Kidney (tissue), 14 donors: ENCODE measurements around the gene MT1A. TPM values are rescaled to one million over a fixed set of nuclear protein-coding genes. Genes with fewer than 3 reads are reported as not detected.

Experiments used
- DNase-seq, 5 donors: peaks; one replicate each; pipeline ENCODE4 v3.0.0-alpha.2; 2013 to 2020
- FAIRE-seq: peaks from 2 replicates; lab custom pipeline; 2012; peaks lifted over from hg19 to GRCh38; lab: Jason Lieb, UNC
- H3K27ac ChIP-seq, 2 donors: one replicate each; pipeline ENCODE4 v1.7.0; 2013; ENCODE audit warnings: low read depth in 2 of 2, low read length in 2 of 2, inconsistent platforms in 1 of 2
- H3K27me3 ChIP-seq: one replicate; pipeline ENCODE4 v1.7.1; 2013; ENCODE audit warnings: low read length, inconsistent platforms; ENCODE audit not compliant: control insufficient read depth, insufficient read depth
- H3K36me3 ChIP-seq, 3 donors: one replicate each; pipeline versions ENCODE4 v1.7.0 to v1.7.1; 2013; ENCODE audit warnings: low read length in 3 of 3, control low read depth in 1 of 3, inconsistent platforms in 1 of 3; ENCODE audit not compliant: insufficient read depth in 3 of 3, control insufficient read depth in 2 of 3
- H3K4me1 ChIP-seq, 3 donors: one replicate each; pipeline versions ENCODE4 v1.7.0 to v1.7.1; 2013; ENCODE audit warnings: low read length in 3 of 3, inconsistent platforms in 1 of 3, low read depth in 1 of 3; ENCODE audit not compliant: control insufficient read depth in 2 of 3, insufficient read depth in 2 of 3
- H3K4me3 ChIP-seq, 3 donors: one replicate each; pipeline versions ENCODE4 v1.7.0 to v1.8.1; 2013; ENCODE audit warnings: low read length in 3 of 3, control low read depth in 1 of 3, inconsistent platforms in 1 of 3
- H3K9ac ChIP-seq, 3 donors: one replicate each; pipeline versions ENCODE4 v1.7.0 to v1.7.1; 2013; ENCODE audit warnings: low read length in 3 of 3, control low read depth in 1 of 3, inconsistent platforms in 1 of 3
- H3K9me3 ChIP-seq, 3 donors: one replicate each; pipeline versions ENCODE4 v1.7.0 to v1.7.1; 2013; ENCODE audit warnings: low read length in 3 of 3, control low read depth in 1 of 3, inconsistent platforms in 1 of 3; ENCODE audit not compliant: control insufficient read depth in 2 of 3, insufficient read depth in 1 of 3
- intact Hi-C: fragments of 100-400 bp; cut with DNase I; formaldehyde crosslinking; loops from one replicate; pipeline ENCODE4 v1.11.1; 2022
- polyA plus RNA-seq: library from polyadenylated mRNA; stranded (reverse); fragments of 350-450 nt; fragmentation: Illumina TruSeq; extraction: RNeasy Lipid Tissue Mini Kit (QIAGEN cat#74804); gene quantifications from one replicate; pipeline ENCODE4 v1.2.3, GENCODE V29; 2014; ENCODE audit warnings: low read depth, low replicate concordance; ENCODE audit not compliant: insufficient read depth
- total RNA-seq: library from RNA; stranded (reverse); fragmentation: NEBNext Ultra II Directional; extraction: Animal tissue kit (Norgen Biotek cat#: 25700); gene quantifications from one replicate; pipeline ENCODE4 v1.2.1, GENCODE V29; 2021
- TF ChIP-seq, protein P1 (sequence below): IDR thresholded peaks from 3 replicates; pipeline ENCODE4 v1.5.1; 2012; ENCODE audit warnings: mild to moderate bottlenecking, moderate library complexity, borderline replicate concordance; ENCODE audit not compliant: insufficient read depth; ENCODE audit errors: extremely low read depth
- donor health status: control.
- donor health status: control.
- donor health status: control.
- donor health status: control.
- donor health status: control.
- donor health status: DM: yes; HTN: yes; CAD: no.
- donor health status: Normal renal cell carcinoma (clear cell type).

Gene MT1A
- total and polyA plus RNA-seq, 2 donors from 2014 or later = 3.1 to 19.8 TPM

DNA sequence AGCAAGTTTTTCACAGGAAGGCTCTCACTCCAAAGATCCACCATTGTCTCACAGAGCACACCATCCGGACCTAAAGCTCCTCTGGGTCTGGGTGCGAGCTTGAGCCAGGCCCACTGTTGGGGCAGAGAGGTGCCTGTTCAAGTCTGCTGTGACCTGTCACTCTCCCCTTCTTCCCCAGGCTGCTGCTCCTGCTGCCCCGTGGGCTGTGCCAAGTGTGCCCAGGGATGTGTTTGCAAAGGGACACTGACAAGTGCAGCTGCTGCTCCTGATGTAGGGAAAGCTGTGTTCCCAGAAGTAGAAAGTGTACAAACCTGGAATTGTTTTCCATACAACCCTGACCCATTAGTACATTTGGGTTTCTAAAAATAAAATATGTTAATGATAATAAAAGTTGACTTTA is 39.0 kb downstream of the MT1A start:
- no peak overlapping the region for H3K27ac ChIP-seq

DNA sequence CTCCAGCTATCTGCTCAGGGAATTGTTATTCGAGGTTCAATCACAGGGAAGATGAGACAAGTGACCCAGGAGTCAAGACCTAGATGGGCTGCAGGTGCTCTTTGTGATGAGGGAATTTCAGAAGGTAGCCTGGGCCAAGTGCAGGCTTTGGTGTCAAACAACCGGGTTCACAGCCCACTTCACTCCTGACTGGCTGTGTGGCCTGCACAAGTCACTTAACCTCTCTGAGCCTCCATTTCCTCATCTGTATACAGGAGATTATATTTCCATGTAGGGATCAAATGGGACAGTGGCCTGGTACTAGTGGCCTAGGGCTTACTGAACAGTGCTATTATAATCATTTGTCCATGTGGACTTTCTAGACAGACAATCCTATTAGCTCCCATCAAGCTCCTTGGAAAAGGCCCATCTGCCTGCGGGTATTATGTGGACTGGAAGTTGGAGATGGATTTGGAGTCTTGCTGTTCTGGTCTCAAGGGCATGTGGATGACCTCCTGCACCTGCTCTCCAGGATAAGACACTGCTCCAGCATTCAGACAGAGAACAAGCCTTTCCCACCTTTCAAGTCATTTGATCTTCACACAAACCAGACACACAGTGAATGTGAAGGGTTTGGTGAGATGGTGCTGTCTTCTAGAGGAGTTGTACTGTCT is 40.7 kb downstream of the MT1A start:
- H3K9me3 ChIP-seq = no peaks in the 10 kb centered on the region
- H3K9ac ChIP-seq = no peak overlapping the region
- no peak overlapping the region for H3K27ac ChIP-seq
- FAIRE-seq (no peak), DNase-seq (no peak)
- peaks cover 9% of the 10 kb centered on the region for H3K27me3 ChIP-seq
- intact Hi-C loops = no loop called here
- H3K4me1 ChIP-seq = peaks cover 0 to 9% (median 5%) of the 10 kb centered on the region in 3 donors
- TF ChIP-seq, protein P1, sequence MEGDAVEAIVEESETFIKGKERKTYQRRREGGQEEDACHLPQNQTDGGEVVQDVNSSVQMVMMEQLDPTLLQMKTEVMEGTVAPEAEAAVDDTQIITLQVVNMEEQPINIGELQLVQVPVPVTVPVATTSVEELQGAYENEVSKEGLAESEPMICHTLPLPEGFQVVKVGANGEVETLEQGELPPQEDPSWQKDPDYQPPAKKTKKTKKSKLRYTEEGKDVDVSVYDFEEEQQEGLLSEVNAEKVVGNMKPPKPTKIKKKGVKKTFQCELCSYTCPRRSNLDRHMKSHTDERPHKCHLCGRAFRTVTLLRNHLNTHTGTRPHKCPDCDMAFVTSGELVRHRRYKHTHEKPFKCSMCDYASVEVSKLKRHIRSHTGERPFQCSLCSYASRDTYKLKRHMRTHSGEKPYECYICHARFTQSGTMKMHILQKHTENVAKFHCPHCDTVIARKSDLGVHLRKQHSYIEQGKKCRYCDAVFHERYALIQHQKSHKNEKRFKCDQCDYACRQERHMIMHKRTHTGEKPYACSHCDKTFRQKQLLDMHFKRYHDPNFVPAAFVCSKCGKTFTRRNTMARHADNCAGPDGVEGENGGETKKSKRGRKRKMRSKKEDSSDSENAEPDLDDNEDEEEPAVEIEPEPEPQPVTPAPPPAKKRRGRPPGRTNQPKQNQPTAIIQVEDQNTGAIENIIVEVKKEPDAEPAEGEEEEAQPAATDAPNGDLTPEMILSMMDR = no peak
- H3K36me3 ChIP-seq = no peaks in the 10 kb centered on the region
- no peak overlapping the region for H3K4me3 ChIP-seq

More for the DNA sequence above, 39.0 kb downstream of the MT1A start:
- Histone ChIP-seq H3K4me3 (no peak overlapping the region), H3K9ac (no peak overlapping the region), H3K9me3 (no peaks in the 10 kb centered on the region), H3K4me1 (no peaks in the 10 kb centered on the region), H3K36me3 (no peaks in the 10 kb centered on the region), H3K27me3 (peaks cover 19% of the 10 kb centered on the region)
- intact Hi-C loops = no loop called here
- TF ChIP-seq, protein P1 = no peak
- no peak for DNase-seq
- FAIRE-seq = no peak

- H3K9ac ChIP-seq = no peak overlapping the region
- intact Hi-C loops = loop anchor here (10.0 kb wide), 1 partner anchor 75 kb away; the partner anchor contains the start of gene MT2A
- no peaks in the 10 kb centered on the region for H3K9me3 ChIP-seq
- TF ChIP-seq, protein P1 = no peak
- peaks cover 0 to 9% (median 5%) of the 10 kb centered on the region in 3 donors for H3K4me1 ChIP-seq
- no peaks in the 10 kb centered on the region for H3K36me3 ChIP-seq
- no peak overlapping the region for H3K27ac ChIP-seq
- H3K4me3 ChIP-seq = no peak overlapping the region
- DNase-seq = no peak
- FAIRE-seq = no peak
- H3K27me3 ChIP-seq = peaks cover 9% of the 10 kb centered on the region
These were observed 41.4 kb downstream of the MT1A start for GRCh38 chr16:56679818-56680217.
